HEK293T (cell line): ENCODE data around the gene BMERB1.

Source experiments
- BHLHE40 ChIP-seq: fragments of 450-650 bp; IDR thresholded peaks from 2 replicates; pipeline ENCODE4 v1.6.1; 2016; ENCODE audit warnings: mild to moderate bottlenecking, moderate library complexity, borderline replicate concordance
- ELF4 ChIP-seq: fragments of 450-650 bp; IDR thresholded peaks from 2 replicates; pipeline ENCODE4 v1.6.1; 2017; ENCODE audit warnings: antibody characterized with exemption
- FOXK2 ChIP-seq: fragments of 450-650 bp; IDR thresholded peaks from 2 replicates; pipeline ENCODE4 v1.6.1; 2016; ENCODE audit warnings: mild to moderate bottlenecking
- FOXM1 ChIP-seq: fragments of 450-650 bp; IDR thresholded peaks from 2 replicates; pipeline ENCODE4 v1.6.1; 2017; ENCODE audit warnings: mild to moderate bottlenecking, borderline replicate concordance
- L3MBTL2 ChIP-seq: fragments of 450-650 bp; conservative IDR thresholded peaks from 2 replicates; pipeline ENCODE4 v1.6.1; 2016; ENCODE audit warnings: mild to moderate bottlenecking
- LEF1 ChIP-seq: fragments of 450-650 bp; IDR thresholded peaks from 2 replicates; pipeline ENCODE4 v1.6.1; 2017; ENCODE audit warnings: mild to moderate bottlenecking, borderline replicate concordance
- NFRKB ChIP-seq: fragments of 450-650 bp; IDR thresholded peaks from 2 replicates; pipeline ENCODE4 v1.6.1; 2016; ENCODE audit warnings: mild to moderate bottlenecking, moderate library complexity
- SP1 ChIP-seq: fragments of 450-650 bp; IDR thresholded peaks from 2 replicates; pipeline ENCODE4 v1.6.1; 2017
- SUZ12 ChIP-seq: fragments of 450-650 bp; IDR thresholded peaks from 2 replicates; pipeline ENCODE4 v1.6.1; 2016; ENCODE audit warnings: mild to moderate bottlenecking
- TARDBP ChIP-seq: fragments of 450-650 bp; IDR thresholded peaks from 2 replicates; pipeline ENCODE4 v1.6.1; 2016
- ZNF384 ChIP-seq: fragments of 450-650 bp; IDR thresholded peaks from 2 replicates; pipeline ENCODE4 v1.6.1; 2016

GRCh38 chr16:15439102-15439501, 4.7 kb downstream of the BMERB1 start:
- TF ChIP-seq ELF4 (no peak), ZNF384 (no peak), FOXM1 (no peak), TARDBP (no peak), SUZ12 (no peak), SP1 (no peak), BHLHE40 (no peak), FOXK2 (no peak), LEF1 (no peak), L3MBTL2 (no peak), NFRKB (no peak)
